Testis (tissue), 2 donors: Measurements from ENCODE around the gene PEAK3.

Experiments
- CTCF ChIP-seq, 3 experiments: fragments of 450-650 bp in 2 of 3; fragments of 200-600 bp in 1 of 3; sonication (generic) in 1 of 3; IDR thresholded peaks; one replicate each; pipeline ENCODE4 v1.5.1; 2016 to 2019; ENCODE audit warnings: antibody characterized with exemption in 3 of 3, mild to moderate bottlenecking in 2 of 3, moderate library complexity in 1 of 3
- POLR2A ChIP-seq: fragments of 450-650 bp; IDR thresholded peaks from one replicate; pipeline ENCODE4 v1.6.1; 2017; ENCODE audit warnings: antibody characterized with exemption, mild to moderate bottlenecking, moderate library complexity

- no peak for TF ChIP-seq CTCF (IDR thresholded peaks at IDR 0.05)
- TF ChIP-seq POLR2A = no peak
These were observed 21.3 kb upstream of the PEAK3 start for GRCh38 chr19:2303211-2303798.
